ENCODE results near the gene PSMD6.

PSMD6 gene

GRCh38 chr3:63992516-63993209 lies 30.6 kb downstream of the PSMD6 start:
- no peak for TF ChIP-seq TEAD4 (IDR thresholded peaks at IDR 0.05)
- no peak for TF ChIP-seq YY1 (IDR thresholded peaks at IDR 0.05; ENCODE audit: low read depth)
- TF ChIP-seq CEBPB (IDR thresholded peaks at IDR 0.05), result no peak
- TF ChIP-seq EP300 (IDR thresholded peaks at IDR 0.05; ENCODE audit: borderline replicate concordance), result no peak

DNA sequence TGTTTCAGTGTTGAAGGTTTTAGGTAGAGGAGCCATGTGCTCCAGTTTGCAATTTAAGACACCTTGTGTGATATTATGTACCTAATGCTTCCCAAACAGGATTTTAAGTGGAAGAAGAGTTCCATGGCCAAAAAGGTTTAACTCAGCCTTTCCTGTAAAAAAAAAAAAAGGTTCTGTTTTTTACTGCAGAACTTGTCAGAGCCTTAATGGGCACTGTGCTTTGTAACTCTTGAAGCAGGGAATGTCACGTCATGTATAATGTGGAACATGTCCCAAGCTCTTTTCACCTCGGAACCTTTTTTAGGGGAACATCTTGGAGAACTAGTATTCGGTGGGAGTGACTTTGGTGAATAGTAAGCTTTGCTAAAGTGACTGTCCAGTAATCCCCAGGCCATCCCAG lies 31.6 kb downstream of the PSMD6 start:
- no peak for TF ChIP-seq EGR1 (IDR thresholded peaks at IDR 0.05)
- TF ChIP-seq RAD21 (IDR thresholded peaks at IDR 0.05; ENCODE audit: low read depth), result no peak
- no peak for TF ChIP-seq TAF1 (IDR thresholded peaks at IDR 0.05; ENCODE audit: low read depth)
- no peak for TF ChIP-seq TEAD4 (IDR thresholded peaks at IDR 0.05)
- no peak for TF ChIP-seq FOXM1 (IDR thresholded peaks at IDR 0.05; ENCODE audit: borderline replicate concordance, low read depth)
- TF ChIP-seq CEBPB (IDR thresholded peaks at IDR 0.05), result no peak
- no peak for TF ChIP-seq NFIC (IDR thresholded peaks at IDR 0.05)
- TF ChIP-seq YY1 (IDR thresholded peaks at IDR 0.05; ENCODE audit: low read depth), result no peak
- TF ChIP-seq EP300 (IDR thresholded peaks at IDR 0.05; ENCODE audit: borderline replicate concordance), result no peak
- no peak for TF ChIP-seq ZBTB7A (IDR thresholded peaks at IDR 0.05; ENCODE audit: low read depth)
- TF ChIP-seq, protein P1, sequence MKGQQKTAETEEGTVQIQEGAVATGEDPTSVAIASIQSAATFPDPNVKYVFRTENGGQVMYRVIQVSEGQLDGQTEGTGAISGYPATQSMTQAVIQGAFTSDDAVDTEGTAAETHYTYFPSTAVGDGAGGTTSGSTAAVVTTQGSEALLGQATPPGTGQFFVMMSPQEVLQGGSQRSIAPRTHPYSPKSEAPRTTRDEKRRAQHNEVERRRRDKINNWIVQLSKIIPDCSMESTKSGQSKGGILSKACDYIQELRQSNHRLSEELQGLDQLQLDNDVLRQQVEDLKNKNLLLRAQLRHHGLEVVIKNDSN (IDR thresholded peaks at IDR 0.05), result no peak
- TF ChIP-seq CREB1 (IDR thresholded peaks at IDR 0.05; ENCODE audit: low read depth), result no peak
- no peak for TF ChIP-seq REST (IDR thresholded peaks at IDR 0.05; ENCODE audit: low read depth)

DNA sequence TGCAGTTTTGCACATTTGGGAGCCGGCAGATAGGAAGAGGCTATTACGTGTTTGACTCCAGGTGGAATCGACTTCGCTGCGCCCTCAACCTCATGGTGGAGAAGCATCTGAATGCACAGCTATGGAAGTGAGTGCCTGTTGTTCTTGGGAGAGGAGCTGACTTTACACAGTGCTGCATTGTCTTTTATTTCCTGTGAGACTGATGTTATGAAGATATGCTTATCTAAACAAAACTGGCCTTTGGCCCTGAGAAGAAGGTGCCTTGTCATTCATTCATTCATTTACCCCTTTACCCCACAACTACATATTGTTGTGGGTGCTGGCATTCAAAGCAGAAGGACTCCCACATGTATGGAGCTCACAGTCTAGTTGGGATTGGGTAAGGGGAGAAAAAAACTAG lies 32.6 kb downstream of the PSMD6 start:
- TF ChIP-seq TEAD4 (IDR thresholded peaks at IDR 0.05) (no peak), YY1 (IDR thresholded peaks at IDR 0.05; ENCODE audit: low read depth) (no peak), ZBTB7A (IDR thresholded peaks at IDR 0.05; ENCODE audit: low read depth) (no peak), TCF12 (IDR thresholded peaks at IDR 0.05; ENCODE audit: low read depth) (no peak), TAF1 (IDR thresholded peaks at IDR 0.05; ENCODE audit: low read depth) (no peak), NFIC (IDR thresholded peaks at IDR 0.05) (no peak), FOXM1 (IDR thresholded peaks at IDR 0.05; ENCODE audit: borderline replicate concordance, low read depth) (no peak), RAD21 (IDR thresholded peaks at IDR 0.05; ENCODE audit: low read depth) (no peak), MAX (IDR thresholded peaks at IDR 0.05) (no peak), CEBPB (IDR thresholded peaks at IDR 0.05) (no peak), REST (IDR thresholded peaks at IDR 0.05; ENCODE audit: low read depth) (no peak), CREB1 (IDR thresholded peaks at IDR 0.05; ENCODE audit: low read depth) (no peak), EGR1 (IDR thresholded peaks at IDR 0.05) (no peak), EP300 (IDR thresholded peaks at IDR 0.05; ENCODE audit: borderline replicate concordance) (no peak)
- TF ChIP-seq, protein P1 (IDR thresholded peaks at IDR 0.05), result no peak

GRCh38 chr3:63990204-63990603 lies 33.1 kb downstream of the PSMD6 start:
- TF ChIP-seq ZBTB7A (IDR thresholded peaks at IDR 0.05; ENCODE audit: low read depth) (no peak), TAF1 (IDR thresholded peaks at IDR 0.05; ENCODE audit: low read depth) (no peak), TCF12 (IDR thresholded peaks at IDR 0.05; ENCODE audit: low read depth) (no peak), EGR1 (IDR thresholded peaks at IDR 0.05) (no peak), NFIC (IDR thresholded peaks at IDR 0.05) (no peak), FOXM1 (IDR thresholded peaks at IDR 0.05; ENCODE audit: borderline replicate concordance, low read depth) (no peak), CEBPB (IDR thresholded peaks at IDR 0.05) (no peak), REST (IDR thresholded peaks at IDR 0.05; ENCODE audit: low read depth) (no peak), TEAD4 (IDR thresholded peaks at IDR 0.05) (no peak), CREB1 (IDR thresholded peaks at IDR 0.05; ENCODE audit: low read depth) (no peak), RAD21 (IDR thresholded peaks at IDR 0.05; ENCODE audit: low read depth) (no peak), YY1 (IDR thresholded peaks at IDR 0.05; ENCODE audit: low read depth) (no peak), MAX (IDR thresholded peaks at IDR 0.05) (no peak)
- TF ChIP-seq, protein P1 (IDR thresholded peaks at IDR 0.05), result no peak
